GM19193 (cell line): ENCODE measurements around the gene TMC1.

ENCODE experiments used
- POLR2A ChIP-seq: IDR thresholded peaks from 4 replicates; pipeline ENCODE4 v1.6.1; 2011; ENCODE audit not compliant: insufficient read depth, insufficient read length; ENCODE audit errors: extremely low read depth

TMC1 gene

GRCh38 chr9:72856972-72857623, 335.7 kb downstream of the TMC1 start:
- TF ChIP-seq POLR2A = no peak

- no peak for TF ChIP-seq POLR2A
Measured at GRCh38 chr9:72857624-72857996, 336.2 kb downstream of the TMC1 start.

- TF ChIP-seq POLR2A = no peak
Measured at GRCh38 chr9:72858089-72858912, 336.9 kb downstream of the TMC1 start.

- no peak for TF ChIP-seq POLR2A
Measured at GRCh38 chr9:72863456-72864094, 342.2 kb downstream of the TMC1 start.

GRCh38 chr9:72864327-72864726, 342.9 kb downstream of the TMC1 start:
- no peak for TF ChIP-seq POLR2A

- no peak for TF ChIP-seq POLR2A
Measured at GRCh38 chr9:72871685-72872084, 350.3 kb downstream of the TMC1 start.

- no peak for TF ChIP-seq POLR2A
Measured at GRCh38 chr9:72872718-72873117, 351.3 kb downstream of the TMC1 start.

- TF ChIP-seq POLR2A = no peak
Measured at GRCh38 chr9:72873456-72873855, 352.0 kb downstream of the TMC1 start.

- TF ChIP-seq POLR2A = no peak
Measured at GRCh38 chr9:72874344-72874743, 352.9 kb downstream of the TMC1 start.

- TF ChIP-seq POLR2A = no peak
Measured at GRCh38 chr9:72875221-72875620, 353.8 kb downstream of the TMC1 start.

GRCh38 chr9:72880821-72881220, 359.4 kb downstream of the TMC1 start:
- no peak for TF ChIP-seq POLR2A

GRCh38 chr9:72882117-72882775, 360.8 kb downstream of the TMC1 start:
- no peak for TF ChIP-seq POLR2A

GRCh38 chr9:72883875-72884274, 362.5 kb downstream of the TMC1 start:
- no peak for TF ChIP-seq POLR2A

- no peak for TF ChIP-seq POLR2A
Measured at GRCh38 chr9:72884508-72884907, 363.1 kb downstream of the TMC1 start.
